DMS53 treated with DMSO at 0.1 percent for 48 hours (cell line): Measurements from ENCODE around the gene ART4.
A peak's percentile ranks its signal among the peaks of the same experiment; 100 is the strongest.

Experiments used
- DNase-seq: peaks from one replicate; lab custom pipeline; 2025; ENCODE audit not compliant: unreplicated experiment; lab: John Stamatoyannopoulos, UW

The ART4 gene

DNA sequence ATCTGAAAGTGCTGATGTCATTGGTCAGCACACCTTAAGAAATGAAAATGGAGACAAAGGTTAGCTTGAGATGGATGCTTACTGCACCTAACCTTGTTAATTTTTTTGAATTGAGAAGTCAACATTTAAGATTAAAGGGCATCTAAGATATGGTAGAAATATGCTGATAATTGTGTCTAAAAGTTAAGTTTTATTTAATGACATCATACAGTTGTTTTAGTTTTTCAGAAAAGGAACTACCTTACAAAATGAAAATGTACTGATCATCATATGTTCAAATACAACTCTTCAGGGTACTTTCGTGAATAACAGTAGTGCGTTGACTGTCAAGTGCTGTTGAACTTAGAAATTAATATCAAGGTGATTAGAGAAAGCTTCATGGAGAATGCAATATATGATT, 31.8 kb downstream of the ART4 start:
- DNase-seq = no peak

DNA sequence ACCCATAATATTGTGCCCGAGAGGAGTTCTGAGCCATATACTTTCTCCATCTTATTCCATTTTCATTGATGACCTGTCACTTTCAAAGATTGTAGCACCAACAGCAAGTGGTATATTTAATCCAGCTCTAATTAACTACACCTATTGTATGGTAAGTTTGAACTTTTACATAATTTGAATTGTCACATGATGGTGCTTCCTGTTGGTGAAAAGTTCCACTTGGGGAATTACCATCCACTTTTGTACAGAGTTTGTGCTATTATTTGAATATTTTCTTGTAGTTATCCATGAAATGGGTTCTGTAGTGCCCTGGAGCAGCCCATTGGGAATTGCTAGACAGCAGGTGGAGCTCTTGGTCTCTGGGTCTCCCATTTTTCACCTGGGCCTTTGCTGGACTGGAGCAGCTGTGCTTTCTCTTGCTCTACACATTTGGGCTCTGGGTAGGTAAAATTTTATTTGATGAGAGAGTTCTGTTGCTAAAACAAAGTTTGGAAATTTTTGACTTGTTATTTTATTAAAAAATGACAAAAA, 32.3 kb downstream of the ART4 start:
- DNase-seq = peak; percentile 65

DNA sequence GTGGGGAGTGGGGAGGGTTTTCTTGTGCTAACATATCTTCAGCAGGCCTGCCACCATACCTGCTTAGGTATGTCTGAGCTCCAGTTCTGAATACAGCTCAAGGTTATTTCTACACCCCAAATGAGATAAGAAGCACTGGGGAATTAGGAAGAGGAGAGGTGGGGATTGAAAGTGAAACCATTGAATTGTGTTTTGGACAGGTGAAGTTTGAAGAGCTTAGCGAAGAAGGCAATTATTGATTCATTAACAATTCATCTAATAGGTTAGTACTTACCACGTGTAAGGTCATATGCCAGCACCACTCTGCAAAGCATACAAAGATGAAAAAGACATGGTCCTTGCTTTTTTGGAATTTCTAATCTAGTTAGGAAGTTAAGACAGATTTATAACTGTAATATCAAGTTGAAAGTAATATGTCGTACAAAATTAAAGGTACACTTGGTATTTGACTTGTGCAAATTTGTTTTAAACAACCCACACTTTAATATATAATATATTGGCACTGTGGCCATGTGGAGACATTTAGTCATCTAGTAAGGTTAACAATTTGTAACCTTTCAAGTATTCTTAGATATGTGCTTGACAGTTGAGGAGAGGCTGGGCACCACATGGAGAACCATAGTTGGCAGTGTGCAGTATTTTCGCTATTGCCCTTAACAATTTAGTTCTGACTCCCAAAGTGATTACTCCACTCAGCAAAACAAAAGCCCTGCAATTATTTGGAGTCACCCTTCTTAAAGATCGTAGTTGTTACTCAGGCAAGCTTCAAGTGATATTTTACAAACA, 33.0 kb downstream of the ART4 start:
- no peak for DNase-seq

DNA sequence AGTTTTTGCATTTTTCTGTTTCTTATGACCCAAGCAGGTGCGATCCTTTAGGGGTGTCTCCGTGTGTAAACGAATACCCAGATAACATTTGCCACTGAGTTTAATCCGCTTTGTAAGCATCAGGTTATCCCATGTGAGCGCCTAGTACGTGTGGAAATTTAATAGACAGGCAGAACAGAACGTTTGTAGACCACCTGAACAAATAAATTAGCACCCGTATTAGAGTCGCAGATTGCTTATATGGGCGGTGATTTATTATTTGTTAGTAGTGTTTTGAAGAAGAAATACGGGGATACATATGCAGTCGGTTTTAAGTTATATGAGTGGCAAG, 39.5 kb downstream of the ART4 start:
- no peak for DNase-seq

DNA sequence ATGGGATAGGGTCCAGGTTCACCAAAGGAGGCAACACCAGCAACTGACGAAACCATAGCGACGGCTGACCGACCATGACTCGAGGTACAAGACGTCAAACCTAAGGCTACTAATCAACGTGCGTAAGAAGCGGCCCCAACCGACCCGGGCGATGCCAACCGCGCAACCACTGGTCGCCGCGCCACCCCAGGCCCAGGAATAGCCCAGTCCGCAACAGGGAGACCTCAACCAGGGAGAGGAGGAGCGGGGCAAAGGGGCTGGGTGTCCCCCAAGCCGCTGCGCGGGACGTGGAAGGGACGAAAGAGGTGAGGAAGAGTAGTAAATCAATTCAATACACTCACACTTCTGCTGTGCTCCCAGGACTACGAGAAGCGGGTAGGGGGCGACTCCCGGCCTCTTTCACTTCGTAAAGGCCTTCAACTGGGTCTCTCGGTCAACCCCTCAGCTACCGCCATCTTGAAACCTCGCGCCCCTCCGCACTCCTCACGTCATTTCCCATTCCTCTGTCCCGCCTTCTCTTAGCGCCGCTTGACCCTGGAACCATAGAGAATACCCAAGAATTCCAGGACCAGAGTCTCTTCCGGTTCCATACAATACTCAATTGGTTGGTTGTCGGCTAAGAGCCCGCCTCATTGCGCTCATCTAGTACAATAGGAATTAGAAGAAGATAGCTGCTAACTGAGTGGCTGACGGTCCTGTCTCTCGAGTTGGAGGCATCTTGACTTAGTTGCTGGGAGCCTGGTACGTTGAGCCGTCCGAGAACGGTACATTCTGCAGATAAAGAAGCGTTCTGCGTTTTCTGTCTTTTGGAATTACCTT, 40.1 kb downstream of the ART4 start, which contains the start of the genes C12orf60 and WBP11:
TSS of gene C12orf60 (plus strand) at position 660 of the 819 bp plus-strand sequence. CDS start 19,266 bp downstream, outside the sequence.
TSS of gene WBP11 (minus strand) at position 468 of the 819 bp plus-strand sequence. CDS start 2,095 bp downstream, outside the sequence.
- peak; percentile 100 for DNase-seq

DNA sequence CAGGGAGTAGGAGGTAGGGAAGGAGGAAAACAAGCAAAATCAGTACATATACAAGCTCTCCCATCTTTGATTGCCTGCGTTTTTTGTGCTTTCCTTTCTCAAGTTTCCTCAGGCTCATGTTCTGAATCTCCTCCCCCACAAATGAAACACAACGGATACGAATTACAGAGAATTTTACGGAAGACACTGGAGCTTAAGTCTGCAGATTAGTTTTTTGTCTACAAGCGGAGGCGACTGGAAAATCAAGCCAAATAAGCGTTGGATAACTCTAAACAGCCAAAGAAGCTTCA, 40.7 kb downstream of the ART4 start:
- DNase-seq = no peak

DNA sequence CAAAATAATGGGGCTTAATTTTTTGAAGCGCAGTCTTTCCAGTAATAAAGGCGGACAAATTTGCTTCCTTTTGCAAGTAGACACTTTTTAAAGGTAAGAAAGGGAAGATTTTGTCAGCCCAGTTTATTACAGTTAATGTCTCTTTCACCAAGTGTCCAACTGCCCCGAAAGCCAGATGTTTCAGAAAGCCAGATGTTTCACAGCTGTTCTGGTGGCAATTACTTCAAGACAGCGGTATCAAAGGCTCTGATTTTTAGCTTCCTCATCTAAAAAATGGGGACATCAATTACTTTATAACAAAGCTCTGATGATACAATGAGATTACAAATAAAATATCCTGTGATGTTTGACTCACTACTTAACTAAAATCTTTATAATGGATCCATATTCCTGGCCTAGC, 41.1 kb downstream of the ART4 start:
- DNase-seq = no peak

DNA sequence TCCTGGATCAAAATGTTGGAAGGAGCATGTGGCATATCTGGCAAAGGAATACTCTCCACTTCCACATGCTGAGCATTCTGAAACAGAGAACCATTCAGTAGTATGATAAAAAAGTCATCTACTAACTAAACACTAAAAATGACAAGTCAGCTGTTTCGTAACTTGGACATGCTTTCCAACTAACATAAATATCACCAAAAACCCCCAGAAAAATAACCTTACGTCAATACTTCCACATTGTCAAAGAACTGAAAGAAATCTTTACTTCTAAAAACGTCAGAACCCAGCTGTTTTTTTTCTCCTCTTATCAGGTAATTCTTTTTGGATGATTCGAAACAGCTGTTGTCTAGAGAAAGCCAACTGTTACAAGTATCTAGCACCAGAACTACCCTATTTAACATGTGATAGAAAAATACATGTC, 48.3 kb downstream of the ART4 start:
- no peak for DNase-seq

DNA sequence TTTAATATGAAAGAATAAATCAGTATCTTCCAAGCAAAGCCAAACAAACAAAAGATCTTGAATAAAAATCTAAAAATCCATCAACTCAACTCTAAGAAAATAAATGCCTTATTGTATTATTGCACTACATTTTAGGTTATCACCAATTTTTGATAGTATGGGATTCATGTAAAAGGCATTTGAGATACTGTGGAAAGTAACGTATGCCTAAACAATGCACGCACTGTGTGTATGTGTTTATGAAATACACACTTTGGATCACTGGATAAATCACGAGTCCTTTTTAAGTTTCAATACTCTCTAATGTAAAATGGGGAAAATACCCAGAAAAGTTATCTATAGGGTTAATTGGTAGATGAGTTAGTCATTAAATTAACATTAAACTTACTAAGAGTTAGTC, 57.8 kb downstream of the ART4 start:
- no peak for DNase-seq

DNA sequence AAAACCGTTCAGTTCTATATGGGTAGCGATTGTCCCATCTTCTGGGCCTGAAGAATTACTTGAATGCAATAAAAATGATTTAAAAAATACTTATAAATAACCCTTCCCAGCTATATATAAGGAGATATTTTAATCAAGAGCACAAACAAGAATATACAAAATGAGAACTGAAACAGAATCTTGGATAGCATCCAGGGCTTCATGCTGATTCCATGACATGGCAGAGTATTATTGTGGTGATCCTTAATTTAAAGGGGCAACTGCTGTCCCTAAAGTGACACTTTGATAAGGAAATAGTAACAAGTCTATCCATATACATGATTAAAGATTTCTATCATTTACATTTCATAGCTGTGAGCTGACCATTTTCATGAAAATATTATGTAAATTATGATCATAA, 58.9 kb downstream of the ART4 start:
- no peak for DNase-seq

DNA sequence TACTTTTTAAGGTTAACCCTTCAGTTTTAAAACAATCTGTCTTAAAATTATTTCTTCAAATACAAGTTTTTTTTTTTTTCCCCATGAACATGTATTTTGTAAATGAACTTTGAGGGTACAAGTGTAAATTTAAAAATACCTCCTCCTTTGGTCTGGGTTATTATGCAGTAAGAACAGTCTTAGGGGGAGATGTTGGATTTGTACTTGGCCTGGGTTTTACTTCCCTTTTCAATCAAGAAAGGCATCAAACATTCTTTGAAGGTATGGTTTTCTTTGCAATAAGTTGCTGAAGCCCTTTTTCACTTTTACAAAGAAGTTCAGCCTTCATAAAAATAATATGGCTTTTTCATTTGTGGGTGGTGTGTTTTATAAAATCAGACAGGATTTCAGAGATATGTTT, 60.6 kb downstream of the ART4 start:
- DNase-seq = no peak

DNA sequence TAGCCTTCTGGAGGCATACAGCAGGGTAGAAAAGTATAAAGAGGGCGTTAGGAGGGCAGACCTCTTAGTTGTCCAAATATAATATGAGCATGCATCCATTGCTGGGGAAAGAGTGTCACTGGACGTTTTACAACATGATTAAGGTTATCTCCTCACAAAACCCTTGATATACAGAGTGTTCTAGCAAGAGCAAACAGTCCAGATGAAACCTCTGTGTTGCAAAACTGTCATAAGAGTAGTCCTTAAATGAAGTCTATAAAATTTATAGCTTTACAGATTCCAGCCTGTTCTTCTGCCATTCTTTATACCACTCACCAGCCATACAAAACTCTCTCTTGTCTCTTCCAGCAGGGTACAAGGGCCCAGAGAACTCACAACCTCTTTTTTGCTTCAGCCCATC, 61.8 kb downstream of the ART4 start:
- DNase-seq = no peak

DNA sequence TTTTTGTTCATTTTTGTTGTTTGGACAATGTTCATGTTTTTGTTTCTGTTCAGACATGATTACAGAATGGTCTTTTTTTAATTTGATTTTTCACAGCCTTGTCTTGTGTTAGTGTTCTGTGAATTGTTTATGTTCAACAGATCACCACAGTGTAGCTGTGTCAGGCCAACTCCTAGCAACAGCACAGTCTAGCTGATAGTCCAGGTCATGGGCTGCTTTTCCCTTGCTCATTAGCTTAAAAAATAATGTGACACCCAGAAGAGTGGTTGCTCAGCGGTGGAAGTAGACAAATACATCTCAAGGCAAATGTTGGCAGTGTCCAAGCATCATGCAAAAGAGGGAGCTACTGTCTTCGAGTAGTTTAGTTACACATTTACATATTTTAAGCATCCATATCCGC, 62.5 kb downstream of the ART4 start:
- DNase-seq = no peak

DNA sequence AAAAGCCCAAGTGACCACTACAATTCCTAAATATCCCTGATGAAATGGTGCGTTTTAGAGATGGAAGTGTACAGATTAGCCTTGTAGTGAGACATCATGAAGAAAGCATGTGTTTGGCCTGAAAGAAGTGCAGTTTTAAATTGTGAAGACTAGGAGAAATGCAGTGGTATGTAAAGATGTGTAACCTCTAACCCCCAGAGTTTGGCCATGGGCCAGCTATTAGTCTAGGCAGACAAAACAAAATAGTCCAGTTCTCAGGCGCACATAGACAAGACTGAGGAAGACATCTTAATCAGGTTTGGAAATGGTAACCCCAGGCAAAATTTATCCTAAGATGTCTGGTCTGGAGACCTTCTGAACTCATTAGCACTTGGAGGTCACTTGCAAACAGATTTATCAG, 63.5 kb downstream of the ART4 start:
- no peak for DNase-seq

DNA sequence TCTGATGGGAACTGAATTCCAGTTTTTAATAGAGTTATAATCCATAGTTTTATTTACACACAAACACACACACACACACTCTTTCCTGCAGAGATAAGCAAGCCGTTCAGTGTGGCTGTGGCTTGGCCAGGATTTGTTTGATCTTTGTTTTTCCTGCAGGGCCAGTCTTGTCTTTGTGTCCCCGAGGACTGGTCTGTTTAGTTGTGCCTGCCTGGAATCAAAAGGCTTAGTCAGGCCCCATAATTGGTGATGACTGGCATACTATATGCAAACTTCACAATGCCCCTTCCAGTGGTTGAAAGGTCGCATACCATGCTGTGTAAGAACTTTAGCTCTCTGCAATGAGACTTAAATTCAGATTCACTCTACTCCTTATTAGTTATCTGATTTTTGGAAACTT, 66.1 kb downstream of the ART4 start:
- peak; percentile 88 for DNase-seq

DNA sequence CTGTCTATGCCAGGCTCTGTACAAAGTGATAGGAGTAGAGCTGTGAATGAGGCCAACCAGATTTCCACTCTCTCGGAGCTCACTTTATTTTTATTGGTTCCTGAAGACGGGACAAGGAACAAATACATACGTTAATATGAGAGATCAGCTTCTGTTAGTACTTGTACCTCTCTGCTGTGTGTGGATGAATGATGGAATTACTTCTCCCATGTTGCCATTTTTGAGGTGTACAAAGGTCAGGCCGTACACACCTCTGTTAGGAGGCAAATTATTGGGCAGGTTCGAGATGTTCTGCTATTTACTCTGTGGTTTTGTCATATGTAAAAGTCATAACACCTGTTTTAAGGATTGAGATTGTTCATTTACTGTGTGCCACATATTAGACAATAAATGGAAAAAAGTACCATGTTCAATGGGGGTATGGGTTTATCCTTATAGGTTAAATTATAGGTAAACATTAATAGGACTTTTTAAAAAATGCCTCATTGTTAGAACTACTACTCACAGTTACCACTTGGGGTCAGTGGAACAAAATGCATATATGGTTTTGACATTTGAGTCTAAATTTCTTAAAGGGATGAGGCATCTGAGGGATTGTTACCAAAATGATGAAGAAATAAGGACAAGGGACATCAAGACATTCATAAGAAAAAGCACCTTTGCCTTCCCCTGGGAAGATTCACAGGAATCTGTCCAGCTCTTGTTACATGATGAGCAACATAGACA, 66.9 kb downstream of the ART4 start:
- no peak for DNase-seq

DNA sequence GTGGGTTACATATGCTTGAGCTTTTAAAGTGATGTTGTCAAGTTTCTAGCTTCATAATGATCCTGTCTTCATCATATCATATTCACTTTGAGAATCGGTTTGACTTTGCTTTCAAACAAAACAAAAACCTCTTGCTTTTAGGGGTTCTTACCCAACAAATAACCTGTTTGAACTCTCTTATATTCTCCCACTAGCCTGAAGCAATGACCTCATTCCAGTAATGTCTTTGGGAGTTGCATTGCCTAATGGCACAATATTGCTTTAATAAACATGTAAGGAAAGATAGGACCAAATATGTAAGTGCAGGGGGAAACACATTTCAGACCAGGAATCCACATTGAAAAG, 67.7 kb downstream of the ART4 start:
- DNase-seq = no peak
